GM04504 (cell line): ENCODE results near the gene MORC2.

Experiments used
- DNase-seq: peaks from one replicate; pipeline ENCODE4 v3.0.0-alpha.2; 2012; ENCODE audit warnings: low read depth

Gene MORC2

DNA sequence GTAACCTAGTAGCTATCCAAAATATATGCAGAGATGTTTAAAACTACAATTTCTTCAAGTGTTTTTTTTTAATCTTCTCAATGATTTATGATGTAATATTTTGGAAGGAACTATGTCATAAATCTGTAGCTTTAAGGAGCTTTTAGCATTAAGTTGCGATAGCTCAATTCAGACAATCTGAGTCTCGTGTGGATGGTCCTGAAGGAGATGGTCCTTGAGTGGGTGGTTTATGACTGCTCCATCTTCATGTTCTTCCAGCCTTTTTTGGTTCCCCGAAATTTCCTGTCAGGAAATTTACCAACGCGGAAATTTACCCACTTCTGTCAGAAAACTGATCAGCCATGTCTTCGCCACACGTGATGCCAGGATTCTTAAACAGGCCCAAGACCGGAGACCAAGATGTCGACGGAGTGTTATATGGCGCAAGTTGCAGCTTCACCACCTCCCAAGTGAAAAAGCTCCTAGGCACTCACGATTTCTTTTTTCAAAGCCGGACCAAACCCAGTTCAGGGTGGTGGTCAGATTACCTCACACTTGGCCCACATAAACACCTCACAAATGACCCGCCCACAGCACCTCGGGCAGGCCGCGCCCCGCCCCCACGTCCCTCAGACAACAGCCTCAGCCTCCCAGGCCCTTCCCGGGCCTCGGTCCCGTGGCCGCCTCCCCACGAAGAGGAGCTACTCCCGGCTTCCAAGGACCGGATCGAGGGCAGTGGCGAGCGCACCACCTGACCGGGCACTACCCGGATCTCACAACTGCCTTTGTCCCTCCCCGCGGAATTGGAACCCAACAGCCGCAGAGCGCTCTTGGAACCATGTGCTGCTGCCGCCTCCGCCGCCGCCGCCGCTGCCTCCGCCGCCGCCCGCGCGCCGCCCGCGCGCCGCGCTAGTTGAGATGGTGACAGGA, at the start of gene MORC2:
TSS of gene MORC2 (minus strand) at position 760 of the 909 bp plus-strand sequence. CDS start 885 bp downstream, outside the sequence.
- no peak for DNase-seq

GRCh38 chr22:31005535-31005934, 37.0 kb upstream of the MORC2 start:
- no peak for DNase-seq

DNA sequence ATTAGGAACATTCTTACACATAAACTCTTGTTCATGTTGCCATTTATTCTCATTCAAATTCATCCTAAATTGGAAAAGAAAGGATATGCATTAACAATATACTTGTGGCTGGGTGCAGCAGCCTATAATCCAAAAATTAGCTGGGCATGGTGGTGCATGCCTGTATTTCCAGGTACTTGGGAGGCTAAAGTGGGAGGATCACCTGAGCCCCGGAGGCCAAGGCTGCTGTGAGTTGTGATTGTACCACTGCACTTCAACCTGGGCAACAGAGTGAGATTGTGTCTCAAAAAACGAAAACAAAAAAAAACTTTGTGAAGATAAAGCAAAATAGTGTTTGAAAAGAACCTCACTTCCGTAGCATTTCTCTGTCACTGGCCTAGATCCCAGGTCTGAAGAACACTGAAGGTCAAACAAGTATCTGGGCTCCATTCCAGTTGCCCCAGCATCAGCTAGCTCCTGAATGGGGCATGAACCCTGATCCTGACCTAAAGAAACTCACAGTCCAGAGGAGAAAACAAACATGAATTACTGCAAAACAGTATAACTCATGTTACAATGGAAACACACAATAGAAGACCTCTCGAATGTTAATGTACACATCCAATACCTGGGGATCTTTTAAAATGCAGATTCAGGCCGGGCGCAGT, 32.7 kb upstream of the MORC2 start:
- no peak for DNase-seq

DNA sequence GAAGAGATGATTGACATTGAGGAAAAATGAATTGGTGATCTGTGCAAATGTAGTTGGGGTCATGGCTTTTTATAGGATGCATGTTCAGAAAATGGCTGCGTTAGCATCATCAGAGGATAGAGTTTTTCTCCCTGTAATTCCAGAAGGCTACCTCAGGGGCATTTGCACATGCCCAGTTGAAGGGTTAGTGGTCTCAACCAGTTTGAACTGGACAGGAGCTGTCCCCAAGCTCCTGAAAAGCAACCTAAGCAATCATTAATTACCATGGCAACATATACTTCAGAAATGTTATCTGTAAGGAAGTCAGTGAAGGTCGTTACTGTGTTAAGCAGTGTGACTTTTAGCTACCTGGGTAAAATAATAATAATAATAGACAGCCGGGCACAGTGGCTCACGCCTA, 29.8 kb upstream of the MORC2 start:
- no peak for DNase-seq

- DNase-seq = no peak
These were observed 27.9 kb upstream of the MORC2 start for GRCh38 chr22:30996462-30996861.

DNA sequence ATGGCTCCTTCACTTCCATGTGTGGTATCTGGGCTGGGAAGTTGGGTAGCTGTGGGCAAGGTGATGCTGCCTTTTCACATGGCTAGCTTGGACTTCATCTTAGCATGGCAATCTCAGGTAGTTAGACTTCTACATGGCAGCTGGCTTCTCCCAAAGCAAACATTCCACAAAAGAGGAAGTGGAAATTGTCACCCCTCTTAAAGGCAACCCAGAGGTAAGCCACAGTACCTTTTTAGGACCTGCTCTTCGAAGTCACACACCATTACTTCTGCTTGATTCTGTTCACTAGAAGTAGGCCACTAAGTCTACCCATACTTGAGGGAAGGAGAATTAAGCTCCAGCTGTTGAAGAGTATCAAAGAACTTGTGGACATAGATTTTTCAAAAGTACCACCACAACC, 26.4 kb upstream of the MORC2 start:
- no peak for DNase-seq

- DNase-seq = no peak
These were observed 24.0 kb upstream of the MORC2 start for GRCh38 chr22:30992565-30992964.

DNA sequence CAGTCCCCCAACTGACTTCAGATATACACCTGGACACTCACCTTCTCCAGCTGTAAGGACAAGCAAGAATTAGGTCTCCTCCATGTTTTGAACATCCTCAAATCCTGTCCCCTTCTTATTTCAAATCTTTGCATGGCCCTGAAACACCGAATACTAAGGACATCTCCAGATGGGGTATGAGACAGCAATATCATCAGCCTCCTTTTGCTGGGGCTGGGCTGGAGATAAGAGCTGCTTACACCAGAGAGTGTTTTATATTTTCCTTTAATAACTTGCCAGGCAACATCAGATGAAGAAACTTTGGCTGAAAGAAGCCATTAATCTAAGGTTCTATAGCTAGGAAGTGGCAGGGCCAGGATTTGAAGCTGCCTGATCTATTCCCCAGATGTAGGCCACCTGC, 22.1 kb upstream of the MORC2 start:
- no peak for DNase-seq

- DNase-seq = no peak
These were observed 20.9 kb upstream of the MORC2 start for GRCh38 chr22:30989474-30989873.

GRCh38 chr22:30985561-30986208, 17.1 kb upstream of the MORC2 start:
- no peak for DNase-seq

DNA sequence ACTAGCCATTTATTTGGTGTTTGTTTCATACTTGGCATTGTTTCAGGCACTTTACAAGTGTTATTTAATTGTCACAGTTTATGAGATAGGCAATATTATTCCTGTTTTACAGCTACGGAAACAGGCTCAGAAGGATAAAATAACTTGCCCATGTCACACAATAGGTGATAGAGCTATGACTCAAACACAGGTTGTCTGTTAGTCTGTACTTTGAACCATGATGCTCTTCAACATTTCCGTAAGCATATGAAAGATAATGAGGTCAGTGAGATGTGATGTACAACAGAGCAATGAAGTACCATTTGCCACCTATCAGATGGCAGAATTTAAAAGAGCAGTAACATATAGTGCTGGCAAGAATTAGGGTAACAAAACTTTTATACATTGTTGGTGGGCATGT, 15.7 kb upstream of the MORC2 start:
- no peak for DNase-seq

GRCh38 chr22:30982512-30982911, 13.9 kb upstream of the MORC2 start:
- DNase-seq = no peak

DNA sequence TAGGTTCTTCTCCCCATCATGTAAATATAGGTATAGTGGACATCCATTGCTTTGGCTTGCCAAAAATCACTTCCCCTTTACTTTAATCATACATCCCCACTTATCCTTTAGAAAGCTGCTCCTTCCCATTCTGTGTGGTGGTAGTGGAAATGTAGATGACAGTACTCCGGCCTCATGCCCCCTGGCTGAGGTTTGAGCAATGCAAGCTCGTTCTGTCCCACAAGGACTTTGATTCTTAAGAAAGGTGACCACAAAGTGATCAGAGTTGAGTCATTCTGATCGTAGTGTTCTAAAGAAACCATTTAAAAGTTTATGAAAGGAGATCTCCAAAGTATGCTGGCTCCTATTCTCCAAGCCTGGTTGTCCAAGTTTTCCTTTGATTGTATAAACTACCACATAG, 11.4 kb upstream of the MORC2 start:
- DNase-seq = no peak

DNA sequence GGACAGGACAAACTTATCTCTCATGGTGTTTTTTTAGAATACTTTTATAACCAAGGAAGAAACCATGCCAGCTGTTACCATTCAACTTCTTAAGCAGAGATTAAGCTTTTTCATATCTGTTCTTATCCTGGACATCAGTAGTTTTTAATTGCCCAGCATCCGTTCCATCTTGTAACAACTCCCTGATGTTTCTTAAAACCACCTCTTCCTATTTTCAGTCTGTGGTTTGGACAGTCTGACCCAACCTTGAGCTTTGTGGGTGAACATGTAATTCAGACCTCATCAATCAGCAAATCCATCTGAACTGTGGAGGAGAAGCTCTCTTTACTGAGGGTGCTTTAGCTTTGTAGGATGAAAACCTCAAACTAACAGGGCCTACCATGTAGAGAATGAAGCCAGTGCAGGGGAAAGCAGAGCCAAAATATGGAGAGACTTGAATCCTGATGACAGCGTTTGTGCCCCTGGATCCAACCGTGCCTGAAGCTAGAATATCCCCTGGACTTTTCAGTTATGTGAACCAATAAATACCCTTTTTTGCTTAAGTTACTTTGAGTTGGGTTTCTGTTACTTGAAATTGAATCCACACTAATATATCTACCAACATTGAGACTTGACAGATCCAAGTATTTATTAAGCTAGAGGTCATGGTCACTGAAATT, 9.9 kb upstream of the MORC2 start:
- no peak for DNase-seq

DNA sequence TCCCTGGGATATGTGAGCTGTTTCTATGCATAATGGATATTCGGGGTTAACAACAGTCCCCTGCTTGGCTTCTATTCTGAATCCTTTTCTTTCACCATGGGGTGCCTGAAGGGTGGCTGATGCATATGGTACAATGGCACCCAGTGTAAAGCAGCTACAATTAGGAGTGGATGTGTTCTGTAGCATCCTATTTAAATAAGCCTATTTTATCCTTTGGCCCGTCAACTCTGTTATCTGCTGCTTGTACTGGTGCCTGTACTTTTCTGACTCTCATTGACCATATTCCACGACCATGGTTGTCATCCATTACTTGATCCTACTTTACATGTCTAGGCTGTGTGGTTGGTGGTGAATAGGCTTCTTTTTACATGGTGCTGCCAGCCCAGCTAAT, 1.8 kb upstream of the MORC2 start:
- DNase-seq = no peak

- peak; percentile 18 for DNase-seq
These were observed 1.2 kb upstream of the MORC2 start for GRCh38 chr22:30969532-30970355.

GRCh38 chr22:30968924-30969531, 454 bp upstream of the MORC2 start, which contains the start of gene TUG1:
Gene TUG1, plus strand, starts transcription at chr22:30969265.
- DNase-seq = peak; percentile 97

GRCh38 chr22:30964858-30965257, 3.7 kb downstream of the MORC2 start:
- DNase-seq = no peak

DNA sequence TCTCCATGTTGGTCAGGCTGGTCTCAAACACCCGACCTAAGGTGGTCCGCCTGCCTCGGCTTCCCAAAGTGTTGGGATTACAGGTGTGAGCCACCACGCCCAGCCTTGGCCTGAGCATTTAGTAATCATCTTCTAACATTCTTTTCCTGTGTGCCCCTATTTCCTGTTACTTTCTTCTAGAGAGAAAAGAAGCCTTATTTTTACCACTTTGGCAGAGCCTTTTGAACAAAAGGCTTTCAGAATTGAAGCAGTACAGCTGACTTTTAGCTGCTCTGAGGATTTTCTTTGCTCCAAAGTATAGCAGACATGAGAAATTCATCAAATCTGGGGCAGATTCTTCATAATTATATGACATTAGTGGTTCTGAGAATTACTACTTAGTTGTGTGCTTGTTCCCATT, 13.4 kb downstream of the MORC2 start:
- DNase-seq = no peak

- no peak for DNase-seq
These were observed 15.4 kb downstream of the MORC2 start for GRCh38 chr22:30953206-30953605.
